Immature natural killer cell (primary cell): ENCODE measurements around the gene SPG7. TPM values are rescaled to one million over a fixed set of nuclear protein-coding genes. Genes with fewer than 3 reads are reported as not detected.
"Not testable (repeated sequence)": the region's sequence is repeated elsewhere in the genome, so short reads cannot be mapped to it uniquely, and the experiment has no call there.

Source experiments
- DNase-seq, 3 donors: peaks; one replicate each; pipeline ENCODE4 v3.0.0; 2022; ENCODE audit warnings: mixed read lengths in 1 of 3
- H3K27ac Mint-ChIP-seq, 6 donors: one replicate each; pipeline ENCODE4 v1.8.0; 2020; ENCODE audit warnings: mixed read lengths in 6 of 6, mild to moderate bottlenecking in 5 of 6, inconsistent platforms in 4 of 6, moderate library complexity in 3 of 6
- H3K27me3 Mint-ChIP-seq, 3 donors: one replicate each; pipeline ENCODE4 v1.8.0; 2020 to 2021; ENCODE audit warnings: low read depth in 3 of 3, mild to moderate bottlenecking in 3 of 3, mixed read lengths in 3 of 3, moderate library complexity in 3 of 3, inconsistent platforms in 1 of 3
- H3K36me3 Mint-ChIP-seq, 3 donors: one replicate each; pipeline ENCODE4 v1.8.0; 2020; ENCODE audit warnings: mixed read lengths in 3 of 3, inconsistent platforms in 2 of 3, mild to moderate bottlenecking in 2 of 3
- H3K4me1 Mint-ChIP-seq, 2 donors: one replicate each; pipeline ENCODE4 v1.8.0; 2020; ENCODE audit warnings: inconsistent platforms in 2 of 2, mild to moderate bottlenecking in 2 of 2, mixed read lengths in 2 of 2, moderate library complexity in 1 of 2
- H3K4me3 Mint-ChIP-seq, 5 donors: one replicate each; pipeline ENCODE4 v1.8.0; 2020; ENCODE audit warnings: mild to moderate bottlenecking in 5 of 5, mixed read lengths in 5 of 5, inconsistent platforms in 3 of 5, moderate library complexity in 3 of 5
- H3K9me3 Mint-ChIP-seq, 6 donors: one replicate each; pipeline ENCODE4 v1.8.0; 2020; ENCODE audit warnings: mild to moderate bottlenecking in 6 of 6, mixed read lengths in 6 of 6, inconsistent platforms in 4 of 6, moderate library complexity in 3 of 6
- polyA plus RNA-seq, 3 donors: library from polyadenylated mRNA; unstranded; fragments of 300-500 nt; fragmentation: Illumina TruSeq; gene quantifications; one replicate each; pipeline ENCODE4 v1.2.3, GENCODE V29; 2021

Gene SPG7
- polyA plus RNA-seq, 3 donors from 2014 or later: 39.7 to 48.4 (median 41.0) TPM

- Mint-ChIP-seq H3K36me3 (no peaks in the 10 kb centered on the region), H3K9me3 (no peaks in the 10 kb centered on the region), H3K27me3 (peaks cover 0 to 2% (median 0%) of the 10 kb centered on the region in 3 donors), H3K4me3 (no peak overlapping the region), H3K27ac (no peak overlapping the region), H3K4me1 (no peaks in the 10 kb centered on the region)
- DNase-seq: no peak
Measured at GRCh38 chr16:89581045-89581695, 73.0 kb downstream of the SPG7 start.

GRCh38 chr16:89581861-89582563 is 73.8 kb downstream of the SPG7 start:
- Mint-ChIP-seq H3K9me3 (no peaks in the 10 kb centered on the region), H3K36me3 (no peaks in the 10 kb centered on the region), H3K4me3 (no peak overlapping the region), H3K27me3 (peaks cover 0 to 2% (median 0%) of the 10 kb centered on the region in 3 donors), H3K4me1 (no peaks in the 10 kb centered on the region), H3K27ac (no peak overlapping the region)
- DNase-seq: no peak

GRCh38 chr16:89582614-89583196 is 74.5 kb downstream of the SPG7 start:
- H3K27ac Mint-ChIP-seq: no peak overlapping the region
- no peaks in the 10 kb centered on the region for H3K36me3 Mint-ChIP-seq
- DNase-seq: no peak
- no peaks in the 10 kb centered on the region for H3K4me1 Mint-ChIP-seq
- H3K9me3 Mint-ChIP-seq: peaks cover 0 to 1% (median 0%) of the 10 kb centered on the region in 6 donors
- peaks cover 0 to 2% (median 0%) of the 10 kb centered on the region in 3 donors for H3K27me3 Mint-ChIP-seq
- no peak overlapping the region for H3K4me3 Mint-ChIP-seq

- no peaks in the 10 kb centered on the region for H3K4me1 Mint-ChIP-seq
Measured at GRCh38 chr16:89583197-89583894, 75.1 kb downstream of the SPG7 start.

GRCh38 chr16:89583895-89584644 is 75.9 kb downstream of the SPG7 start:
- Mint-ChIP-seq H3K27ac (no peak overlapping the region), H3K36me3 (no peaks in the 10 kb centered on the region), H3K9me3 (peaks cover 0 to 1% (median 0%) of the 10 kb centered on the region in 6 donors), H3K4me3 (no peak overlapping the region), H3K4me1 (no peaks in the 10 kb centered on the region), H3K27me3 (peaks cover 0 to 2% (median 0%) of the 10 kb centered on the region in 3 donors)
- no peak for DNase-seq

More at GRCh38 chr16:89583197-89583894, 75.1 kb downstream of the SPG7 start:
- Mint-ChIP-seq H3K27me3 (peaks cover 0 to 2% (median 0%) of the 10 kb centered on the region in 3 donors), H3K36me3 (no peaks in the 10 kb centered on the region), H3K9me3 (peaks cover 0 to 1% (median 0%) of the 10 kb centered on the region in 6 donors), H3K4me3 (no peak overlapping the region), H3K27ac (no peak overlapping the region)
- DNase-seq: no peak

GRCh38 chr16:89584768-89585549 is 76.8 kb downstream of the SPG7 start:
- Mint-ChIP-seq H3K27me3 (peaks cover 0 to 2% (median 0%) of the 10 kb centered on the region in 3 donors), H3K27ac (no peak overlapping the region), H3K9me3 (peaks cover 0 to 1% (median 0%) of the 10 kb centered on the region in 6 donors), H3K4me1 (no peaks in the 10 kb centered on the region), H3K4me3 (no peak overlapping the region), H3K36me3 (no peaks in the 10 kb centered on the region)
- DNase-seq: no peak

GRCh38 chr16:89586218-89586617 is 78.0 kb downstream of the SPG7 start:
- peaks cover 0 to 1% (median 0%) of the 10 kb centered on the region in 6 donors for H3K9me3 Mint-ChIP-seq
- H3K4me1 Mint-ChIP-seq: no peaks in the 10 kb centered on the region
- peaks cover 0 to 2% (median 0%) of the 10 kb centered on the region in 3 donors for H3K27me3 Mint-ChIP-seq
- no peak overlapping the region for H3K4me3 Mint-ChIP-seq
- H3K27ac Mint-ChIP-seq: no peak overlapping the region
- no peaks in the 10 kb centered on the region for H3K36me3 Mint-ChIP-seq
- no peak for DNase-seq

GRCh38 chr16:89586853-89587252 is 78.7 kb downstream of the SPG7 start:
- Mint-ChIP-seq H3K4me3 (no peak overlapping the region), H3K27me3 (peaks cover 0 to 2% (median 0%) of the 10 kb centered on the region in 3 donors), H3K27ac (no peak overlapping the region), H3K9me3 (peaks cover 0 to 1% (median 0%) of the 10 kb centered on the region in 6 donors), H3K36me3 (no peaks in the 10 kb centered on the region), H3K4me1 (no peaks in the 10 kb centered on the region)
- DNase-seq: no peak

GRCh38 chr16:89587676-89588075 is 79.5 kb downstream of the SPG7 start:
- H3K4me1 Mint-ChIP-seq, H3K9me3 Mint-ChIP-seq, H3K27ac Mint-ChIP-seq, H3K36me3 Mint-ChIP-seq, H3K27me3 Mint-ChIP-seq, DNase-seq, H3K4me3 Mint-ChIP-seq: not testable (repeated sequence)

- Mint-ChIP-seq H3K4me1 (peaks cover 3% of the 10 kb centered on the region in 2 donors), H3K27me3 (peaks cover 0 to 3% (median 0%) of the 10 kb centered on the region in 3 donors), H3K36me3 (no peaks in the 10 kb centered on the region), H3K4me3 (no peak overlapping the region), H3K27ac (no peak overlapping the region), H3K9me3 (peaks cover 0 to 1% (median 0%) of the 10 kb centered on the region in 6 donors)
- no peak for DNase-seq
Measured at GRCh38 chr16:89588413-89589109, 80.4 kb downstream of the SPG7 start.

GRCh38 chr16:89589241-89589926 is 81.2 kb downstream of the SPG7 start:
- Mint-ChIP-seq H3K27me3 (peaks cover 0 to 9% (median 0%) of the 10 kb centered on the region in 3 donors), H3K4me1 (peaks cover 10 to 11% of the 10 kb centered on the region in 2 donors), H3K4me3 (no peak overlapping the region), H3K9me3 (peaks cover 0 to 1% (median 0%) of the 10 kb centered on the region in 6 donors), H3K36me3 (no peaks in the 10 kb centered on the region), H3K27ac (no peak overlapping the region)
- no peak for DNase-seq

- peak overlapping the region in 4 of 6 donors; percentile 71 to 83 (median 76) for H3K27ac Mint-ChIP-seq
- peaks cover 11 to 13% of the 10 kb centered on the region in 2 donors for H3K4me1 Mint-ChIP-seq
- H3K27me3 Mint-ChIP-seq: peaks cover 0 to 7% (median 0%) of the 10 kb centered on the region in 3 donors
- peak; percentile 29 to 74 (median 65) for DNase-seq
- H3K36me3 Mint-ChIP-seq: no peaks in the 10 kb centered on the region
- H3K4me3 Mint-ChIP-seq: peak overlapping the region in 4 of 5 donors; percentile 46 to 69 (median 58)
- no peaks in the 10 kb centered on the region for H3K9me3 Mint-ChIP-seq
Measured at GRCh38 chr16:89593841-89594240, 85.6 kb downstream of the SPG7 start.
